ENCODE data around the gene FAM193B. TPM values are rescaled to one million over a fixed set of nuclear protein-coding genes. Genes with fewer than 3 reads are reported as not detected.

The FAM193B gene
- polyA plus RNA-seq (2011; rRNA removed) (23.1 and 31.9 TPM in 2 replicates), polyA minus RNA-seq (2011; rRNA and poly(A)+ RNA removed) (17.6 and 19.6 TPM in 2 replicates)

DNA sequence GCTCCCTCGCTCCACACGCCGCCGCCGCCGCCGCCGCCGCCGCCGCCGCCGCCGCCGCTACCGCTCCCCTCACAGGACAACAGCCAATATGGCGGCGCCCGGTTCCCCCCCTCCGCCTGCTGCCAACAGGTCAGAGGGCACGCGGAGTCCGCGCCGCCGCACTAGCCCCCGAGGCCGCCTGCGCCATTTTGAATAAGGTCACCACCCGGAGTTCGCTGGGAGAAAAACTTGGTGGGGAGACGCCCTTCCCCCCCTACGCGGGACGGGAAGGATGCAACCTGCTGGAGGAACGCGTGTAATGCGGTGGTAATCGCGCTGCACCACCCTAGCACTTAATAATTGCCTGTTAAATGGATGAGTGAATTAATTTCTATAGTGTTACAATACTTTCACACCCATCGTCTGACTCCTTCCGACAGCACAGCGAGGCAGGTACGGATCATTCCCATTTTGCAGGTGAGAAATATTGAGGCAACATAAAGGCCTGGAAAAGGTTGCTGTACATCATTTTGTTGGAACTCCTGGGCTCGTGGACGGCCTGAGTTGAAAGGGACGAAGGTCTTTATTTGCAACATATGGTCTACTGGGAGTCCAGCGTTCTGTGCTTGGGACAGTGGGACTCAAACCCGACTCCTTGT lies at the start of gene FAM193B:
TSS of gene FAM193B (minus strand) at position 90 of the 638 bp plus-strand sequence. CDS start 105 bp downstream, outside the sequence.
- no peaks in the 10 kb centered on the region for H3K27me3 ChIP-seq (ENCODE audit: control insufficient read depth, insufficient read depth, low read length)
- POLR2A ChIA-PET, result no interaction called here
- peak within 1 kb of the TSS; percentile 89 for H3K4me3 ChIP-seq (ENCODE audit: low read depth, low read length)
- TF ChIP-seq, protein P1, sequence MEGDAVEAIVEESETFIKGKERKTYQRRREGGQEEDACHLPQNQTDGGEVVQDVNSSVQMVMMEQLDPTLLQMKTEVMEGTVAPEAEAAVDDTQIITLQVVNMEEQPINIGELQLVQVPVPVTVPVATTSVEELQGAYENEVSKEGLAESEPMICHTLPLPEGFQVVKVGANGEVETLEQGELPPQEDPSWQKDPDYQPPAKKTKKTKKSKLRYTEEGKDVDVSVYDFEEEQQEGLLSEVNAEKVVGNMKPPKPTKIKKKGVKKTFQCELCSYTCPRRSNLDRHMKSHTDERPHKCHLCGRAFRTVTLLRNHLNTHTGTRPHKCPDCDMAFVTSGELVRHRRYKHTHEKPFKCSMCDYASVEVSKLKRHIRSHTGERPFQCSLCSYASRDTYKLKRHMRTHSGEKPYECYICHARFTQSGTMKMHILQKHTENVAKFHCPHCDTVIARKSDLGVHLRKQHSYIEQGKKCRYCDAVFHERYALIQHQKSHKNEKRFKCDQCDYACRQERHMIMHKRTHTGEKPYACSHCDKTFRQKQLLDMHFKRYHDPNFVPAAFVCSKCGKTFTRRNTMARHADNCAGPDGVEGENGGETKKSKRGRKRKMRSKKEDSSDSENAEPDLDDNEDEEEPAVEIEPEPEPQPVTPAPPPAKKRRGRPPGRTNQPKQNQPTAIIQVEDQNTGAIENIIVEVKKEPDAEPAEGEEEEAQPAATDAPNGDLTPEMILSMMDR (IDR thresholded peaks at IDR 0.05; ENCODE audit: insufficient read depth, low read depth, low read length), result peak; percentile 50
- DNase-seq (ENCODE audit: low read depth), result peak; percentile 49
- CTCF ChIA-PET, result interaction anchor here (1.2 kb wide), 1 partner anchor 53 kb away, joined by 4 read pairs; no protein-coding TSS in a partner anchor
- H3K36me3 ChIP-seq (ENCODE audit: control insufficient read depth, insufficient read depth, low read length), result 0 out of 2 replicates have a peak, but pooled peaks cover 3% of the 10 kb centered on the region

DNA sequence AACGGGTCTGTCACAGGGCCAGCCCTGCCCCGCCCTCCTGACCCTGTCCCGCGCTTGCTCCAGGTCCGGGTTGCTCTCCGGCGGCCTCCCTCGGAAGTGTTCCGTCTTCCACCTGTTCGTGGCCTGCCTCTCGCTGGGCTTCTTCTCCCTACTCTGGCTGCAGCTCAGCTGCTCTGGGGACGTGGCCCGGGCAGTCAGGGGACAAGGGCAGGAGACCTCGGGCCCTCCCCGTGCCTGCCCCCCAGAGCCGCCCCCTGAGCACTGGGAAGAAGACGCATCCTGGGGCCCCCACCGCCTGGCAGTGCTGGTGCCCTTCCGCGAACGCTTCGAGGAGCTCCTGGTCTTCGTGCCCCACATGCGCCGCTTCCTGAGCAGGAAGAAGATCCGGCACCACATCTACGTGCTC lies 49.8 kb upstream of the FAM193B start:
- CTCF ChIA-PET, result no interaction called here
- Histone ChIP-seq H3K4me3 (ENCODE audit: low read depth, low read length) (no peak overlapping the region), H3K36me3 (ENCODE audit: control insufficient read depth, insufficient read depth, low read length) (peaks cover 15% of the 10 kb centered on the region), H3K27me3 (ENCODE audit: control insufficient read depth, insufficient read depth, low read length) (no peaks in the 10 kb centered on the region)
- no peak for DNase-seq (ENCODE audit: low read depth)
- TF ChIP-seq, protein P1 (IDR thresholded peaks at IDR 0.05; ENCODE audit: insufficient read depth, low read depth, low read length), result no peak
- POLR2A ChIA-PET, result no interaction called here

DNA sequence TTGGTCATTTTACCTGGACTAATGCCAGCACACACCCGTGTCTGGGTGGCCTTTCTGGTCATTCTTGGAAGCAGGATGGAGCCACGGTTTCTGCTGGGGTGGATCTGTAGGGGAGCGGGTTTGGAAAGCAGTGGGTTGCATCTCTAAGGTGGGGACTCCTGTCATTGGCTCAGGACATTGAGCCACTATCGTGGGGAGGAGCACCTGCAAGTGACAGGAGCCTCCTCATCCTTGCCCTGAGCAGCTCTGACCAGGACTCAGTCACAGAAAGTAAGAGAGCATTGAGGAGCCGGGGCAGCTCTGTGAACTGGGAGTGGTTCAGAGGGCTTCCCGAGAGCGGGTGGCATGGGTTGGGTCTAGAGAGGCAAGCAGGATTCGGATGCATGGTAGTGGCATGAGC lies 49.3 kb upstream of the FAM193B start:
- Histone ChIP-seq H3K27me3 (ENCODE audit: control insufficient read depth, insufficient read depth, low read length) (no peaks in the 10 kb centered on the region), H3K36me3 (ENCODE audit: control insufficient read depth, insufficient read depth, low read length) (peaks cover 14% of the 10 kb centered on the region), H3K4me3 (ENCODE audit: low read depth, low read length) (no peak overlapping the region)
- ChIA-PET CTCF (interaction anchor here (1.0 kb wide), 1 partner anchor 57 kb away, joined by 3 read pairs; no protein-coding TSS in a partner anchor), POLR2A (no interaction called here)
- TF ChIP-seq, protein P1 (IDR thresholded peaks at IDR 0.05; ENCODE audit: insufficient read depth, low read depth, low read length), result no peak
- no peak for DNase-seq (ENCODE audit: low read depth)

DNA sequence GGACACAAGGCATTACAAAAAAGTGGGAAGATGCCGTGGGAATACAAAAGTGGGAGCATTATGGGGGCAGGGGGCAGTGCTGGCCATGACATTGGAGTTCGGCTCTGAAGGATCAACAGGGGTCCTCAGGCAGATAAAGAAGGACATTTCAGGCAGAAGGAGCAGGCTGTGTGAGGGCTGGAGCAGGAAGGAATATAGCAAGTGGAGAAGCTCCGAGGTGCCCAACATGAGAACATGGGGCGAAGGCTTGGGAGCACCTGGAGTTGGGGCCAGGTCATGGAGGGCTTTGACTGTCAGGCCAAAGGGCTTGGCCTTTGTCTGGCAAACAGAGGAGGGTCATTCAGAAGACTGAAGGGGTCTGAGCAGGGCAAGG lies 48.1 kb upstream of the FAM193B start:
- Histone ChIP-seq H3K4me3 (ENCODE audit: low read depth, low read length) (no peak overlapping the region), H3K27me3 (ENCODE audit: control insufficient read depth, insufficient read depth, low read length) (no peaks in the 10 kb centered on the region), H3K36me3 (ENCODE audit: control insufficient read depth, insufficient read depth, low read length) (peaks cover 8% of the 10 kb centered on the region)
- ChIA-PET CTCF (no interaction called here), POLR2A (no interaction called here)
- DNase-seq (ENCODE audit: low read depth), result no peak
- TF ChIP-seq, protein P1 (IDR thresholded peaks at IDR 0.05; ENCODE audit: insufficient read depth, low read depth, low read length), result no peak

DNA sequence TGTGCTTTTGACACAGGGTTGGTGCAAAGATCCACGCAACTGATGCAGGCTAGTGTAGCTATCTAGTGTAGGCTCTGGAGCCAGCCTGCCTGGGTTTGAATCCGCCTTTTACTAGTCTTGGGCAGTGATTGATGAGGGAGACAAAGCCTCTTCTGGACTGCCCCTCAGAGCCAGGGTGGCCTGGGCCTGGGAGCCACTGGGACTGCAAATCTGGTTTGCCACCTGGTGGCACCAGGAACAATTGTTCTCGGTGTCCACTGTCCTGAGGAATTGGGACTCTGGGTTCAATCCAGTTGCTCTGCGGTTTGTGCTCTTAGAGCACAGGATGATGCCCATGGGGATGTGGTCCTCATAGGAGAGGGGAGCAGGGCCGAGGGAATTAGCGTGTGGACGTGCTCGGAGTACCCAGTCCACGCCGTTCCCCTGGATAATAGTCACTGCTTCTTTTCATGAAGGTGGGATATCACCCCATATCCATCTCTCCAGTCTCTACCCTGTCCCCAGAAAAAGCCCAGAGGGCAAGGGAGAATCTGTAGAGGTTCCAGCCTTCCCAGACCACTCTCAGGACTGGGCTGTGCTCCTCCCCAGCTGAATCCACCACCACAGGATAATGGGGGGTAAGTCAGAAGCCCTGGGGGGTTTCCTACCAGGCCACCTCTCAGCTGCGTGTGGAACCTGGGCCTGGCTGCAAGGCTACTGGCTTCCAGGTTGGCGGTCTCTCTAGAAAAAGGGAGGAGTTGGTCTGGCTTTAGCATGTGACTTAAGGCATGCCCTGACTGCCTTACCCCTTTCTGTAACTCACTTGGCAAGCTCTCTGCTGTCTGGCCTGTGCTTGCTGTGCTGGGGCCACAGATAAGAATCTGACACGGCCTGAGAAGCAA lies 47.5 kb upstream of the FAM193B start:
- H3K36me3 ChIP-seq (ENCODE audit: control insufficient read depth, insufficient read depth, low read length), result peaks cover 8% of the 10 kb centered on the region
- CTCF ChIA-PET, result interaction anchor here (0.5 to 1.1 kb wide), 4 partner anchors 11 to 554 kb away, joined by 3 to 4 read pairs (median 3); no protein-coding TSS in a partner anchor
- no peak overlapping the region for H3K4me3 ChIP-seq (ENCODE audit: low read depth, low read length)
- TF ChIP-seq, protein P1 (IDR thresholded peaks at IDR 0.05; ENCODE audit: insufficient read depth, low read depth, low read length), result no peak
- no peaks in the 10 kb centered on the region for H3K27me3 ChIP-seq (ENCODE audit: control insufficient read depth, insufficient read depth, low read length)
- no peak for DNase-seq (ENCODE audit: low read depth)
- POLR2A ChIA-PET, result no interaction called here
